Measurements from ENCODE around the gene JUND. TPM values are rescaled to one million over a fixed set of nuclear protein-coding genes. Genes with fewer than 3 reads are reported as not detected.

Gene JUND
- total RNA-seq, 1 donor from 2014 or later: 266 TPM

DNA sequence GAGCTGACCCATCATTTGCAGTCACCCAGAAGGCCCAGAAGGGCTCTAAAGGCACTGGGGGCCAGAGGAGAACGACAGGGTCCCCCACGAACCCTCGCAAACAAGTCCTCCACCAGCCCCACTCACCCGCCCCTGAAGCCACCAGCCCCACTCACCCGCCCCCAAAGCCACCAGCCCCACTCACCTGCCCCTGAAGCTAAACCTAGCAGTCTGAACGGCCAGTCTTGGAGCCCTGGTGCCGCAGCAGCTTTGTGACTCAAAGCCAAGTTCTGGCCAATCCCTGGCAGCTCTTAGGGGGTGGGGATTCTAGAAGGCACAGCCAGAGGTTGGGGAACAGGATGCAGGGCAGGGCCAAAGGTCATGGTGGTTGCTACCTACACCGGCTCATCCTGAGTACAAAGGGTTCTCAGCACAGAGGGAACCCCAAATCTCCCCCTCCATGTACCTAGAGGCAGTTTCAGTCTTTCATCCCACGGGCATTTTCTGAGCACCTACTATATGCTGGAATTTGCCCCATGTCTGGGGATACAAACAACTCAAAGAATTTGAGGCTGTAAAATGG is 7.1 kb downstream of the JUND start, which contains the start of gene IQCN:
Gene IQCN, minus strand, starts transcription at position 234 of the 562 bp plus-strand sequence. CDS start 4,974 bp downstream, outside the sequence.
- no peak within 1 kb of the TSS for H3K4me3 ChIP-seq (ENCODE audit: low read depth, low read length)
- DNase-seq (ENCODE audit: low read depth): no peak
- TF ChIP-seq, protein P1, sequence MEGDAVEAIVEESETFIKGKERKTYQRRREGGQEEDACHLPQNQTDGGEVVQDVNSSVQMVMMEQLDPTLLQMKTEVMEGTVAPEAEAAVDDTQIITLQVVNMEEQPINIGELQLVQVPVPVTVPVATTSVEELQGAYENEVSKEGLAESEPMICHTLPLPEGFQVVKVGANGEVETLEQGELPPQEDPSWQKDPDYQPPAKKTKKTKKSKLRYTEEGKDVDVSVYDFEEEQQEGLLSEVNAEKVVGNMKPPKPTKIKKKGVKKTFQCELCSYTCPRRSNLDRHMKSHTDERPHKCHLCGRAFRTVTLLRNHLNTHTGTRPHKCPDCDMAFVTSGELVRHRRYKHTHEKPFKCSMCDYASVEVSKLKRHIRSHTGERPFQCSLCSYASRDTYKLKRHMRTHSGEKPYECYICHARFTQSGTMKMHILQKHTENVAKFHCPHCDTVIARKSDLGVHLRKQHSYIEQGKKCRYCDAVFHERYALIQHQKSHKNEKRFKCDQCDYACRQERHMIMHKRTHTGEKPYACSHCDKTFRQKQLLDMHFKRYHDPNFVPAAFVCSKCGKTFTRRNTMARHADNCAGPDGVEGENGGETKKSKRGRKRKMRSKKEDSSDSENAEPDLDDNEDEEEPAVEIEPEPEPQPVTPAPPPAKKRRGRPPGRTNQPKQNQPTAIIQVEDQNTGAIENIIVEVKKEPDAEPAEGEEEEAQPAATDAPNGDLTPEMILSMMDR (conservative IDR thresholded peaks at IDR 0.05; ENCODE audit: low read depth, low read length): no peak

DNA sequence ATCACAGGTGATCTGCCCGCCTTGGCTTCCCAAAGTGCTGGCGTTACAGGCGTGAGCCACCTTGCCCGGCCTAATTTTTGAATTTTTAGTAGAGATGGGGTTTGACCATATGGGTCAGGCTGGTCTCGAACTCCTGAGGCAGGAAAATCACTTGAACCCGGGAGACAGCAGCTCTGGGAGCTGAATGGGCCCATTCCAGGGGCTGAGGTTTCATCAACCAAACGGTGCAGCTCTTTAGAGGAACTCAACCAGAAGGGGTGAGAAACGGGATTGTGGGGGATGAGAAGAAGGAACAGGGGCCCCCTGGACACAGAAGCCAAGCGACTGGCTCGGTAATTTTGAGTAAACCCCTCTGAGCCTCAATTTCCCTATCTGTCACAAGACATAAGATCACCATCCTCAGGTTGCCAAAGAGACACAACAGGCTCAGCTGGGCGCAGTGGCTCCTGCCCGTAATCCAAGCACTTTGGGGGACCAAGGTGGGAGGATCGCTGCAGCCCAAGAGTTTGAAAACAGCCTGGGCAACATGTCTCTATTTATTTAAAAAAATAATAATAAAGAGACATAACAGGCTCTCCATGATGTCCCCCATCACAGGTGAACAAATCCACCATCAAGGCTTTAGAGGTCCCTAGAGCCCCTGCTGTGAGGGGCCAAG is 7.7 kb downstream of the JUND start:
- DNase-seq (ENCODE audit: low read depth): no peak
- H3K4me3 ChIP-seq (ENCODE audit: low read depth, low read length): no peak overlapping the region
- TF ChIP-seq, protein P1 (conservative IDR thresholded peaks at IDR 0.05; ENCODE audit: low read depth, low read length): no peak

GRCh38 chr19:18271433-18271841 is 10.0 kb downstream of the JUND start:
- TF ChIP-seq, protein P1 (conservative IDR thresholded peaks at IDR 0.05; ENCODE audit: low read depth, low read length): no peak
- DNase-seq (ENCODE audit: low read depth): no peak
- no peak overlapping the region for H3K4me3 ChIP-seq (ENCODE audit: low read depth, low read length)

DNA sequence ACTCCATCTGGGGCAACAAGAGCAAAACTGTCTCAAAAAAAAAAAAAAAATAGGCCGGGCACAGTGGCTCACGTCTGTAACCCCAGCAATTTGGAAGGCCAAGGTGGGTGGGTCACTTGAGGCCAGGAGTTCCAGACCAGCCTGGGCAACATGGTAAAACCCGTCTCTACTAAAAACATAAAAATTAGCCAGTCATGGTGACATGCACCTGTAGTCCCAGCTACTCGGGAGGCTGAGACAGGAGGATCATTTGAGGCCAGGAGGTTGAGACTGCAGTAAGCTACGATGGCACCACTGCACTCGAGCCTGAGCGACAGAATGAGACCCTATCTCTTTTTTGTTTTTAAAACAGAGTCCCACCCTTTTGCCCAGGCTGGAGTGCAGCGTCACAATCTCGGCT is 11.1 kb downstream of the JUND start:
- no peak for DNase-seq (ENCODE audit: low read depth)
- TF ChIP-seq, protein P1 (conservative IDR thresholded peaks at IDR 0.05; ENCODE audit: low read depth, low read length): no peak
- no peak overlapping the region for H3K4me3 ChIP-seq (ENCODE audit: low read depth, low read length)

- no peak for DNase-seq (ENCODE audit: low read depth)
- TF ChIP-seq, protein P1 (conservative IDR thresholded peaks at IDR 0.05; ENCODE audit: low read depth, low read length): no peak
- H3K4me3 ChIP-seq (ENCODE audit: low read depth, low read length): no peak overlapping the region
These were observed 12.2 kb downstream of the JUND start for GRCh38 chr19:18269070-18269723.

DNA sequence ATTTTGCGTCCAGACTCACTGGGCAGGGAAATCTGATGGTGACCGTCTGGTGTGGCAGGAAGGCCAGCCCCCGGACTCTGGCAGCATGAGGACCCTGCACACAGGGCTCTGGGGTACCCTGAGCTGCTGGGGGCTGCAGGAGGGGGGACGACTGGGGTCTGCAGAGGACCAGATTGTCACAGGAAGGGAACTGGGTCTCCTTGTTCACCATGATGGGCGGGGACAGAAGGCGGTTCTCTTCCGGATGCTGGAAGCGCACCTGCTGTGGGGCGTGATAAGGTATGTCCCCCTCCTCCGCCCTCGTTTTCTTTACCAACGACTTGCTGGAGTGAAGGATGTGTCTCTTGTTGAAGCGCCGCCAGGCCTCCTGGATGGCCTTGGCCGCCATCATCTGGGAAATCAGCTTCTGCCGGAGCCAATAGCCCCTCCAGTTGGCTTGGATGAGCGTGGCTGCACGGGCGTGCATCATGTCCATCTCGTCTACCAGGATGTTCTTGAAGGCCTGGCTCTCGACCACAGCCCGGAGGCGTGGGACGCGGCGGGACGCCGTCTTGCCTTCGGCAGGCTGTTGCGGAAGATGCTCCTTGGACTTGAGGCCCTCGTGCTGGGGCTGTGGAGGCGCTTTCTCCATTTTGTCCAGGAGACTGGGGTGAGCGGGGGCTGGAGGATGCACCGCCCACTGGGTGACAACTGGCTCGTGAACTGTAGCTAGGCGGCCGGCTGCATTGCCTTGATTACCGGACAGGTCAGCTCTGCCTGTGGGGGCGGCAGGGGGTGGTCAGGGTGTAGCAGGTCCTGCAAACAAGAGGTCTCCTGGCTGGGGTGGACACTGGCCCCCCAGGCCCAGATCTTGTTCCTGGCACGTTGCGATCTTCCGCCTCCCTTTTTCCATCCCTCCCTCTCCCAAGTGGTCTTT is 14.4 kb downstream of the JUND start:
- no peak for DNase-seq (ENCODE audit: low read depth)
- no peak overlapping the region for H3K4me3 ChIP-seq (ENCODE audit: low read depth, low read length)
- TF ChIP-seq, protein P1 (conservative IDR thresholded peaks at IDR 0.05; ENCODE audit: low read depth, low read length): no peak

Measured in epithelial cell of proximal tubule (primary cell).